Erythroblast (primary cell): ENCODE measurements around the gene ZNF385D.

Source experiments
- GATA1 ChIP-seq: IDR thresholded peaks from 2 replicates; pipeline ENCODE4 v1.6.1; 2011; ENCODE audit warnings: low read depth, mild to moderate bottlenecking, control low read depth, low read length, moderate library complexity
- POLR2A ChIP-seq: IDR thresholded peaks from 2 replicates; pipeline ENCODE4 v1.6.1; 2011; ENCODE audit warnings: mild to moderate bottlenecking, low read length

- no peak for TF ChIP-seq POLR2A
- no peak for TF ChIP-seq GATA1
Observed at GRCh38 chr3:21462141-21462540, 288.9 kb downstream of the ZNF385D start.
